WERI-Rb-1 (cell line): ENCODE measurements around the gene EYS.

ENCODE experiments used
- DNase-seq: peaks from one replicate; pipeline ENCODE4 v3.0.0-alpha.2; 2020
- H3K27ac ChIP-seq: fragments of 250-450 bp; sonication (Bioruptor Pico); 2 replicates; pipeline ENCODE4 v1.5.1; 2020; ENCODE audit warnings: mild to moderate bottlenecking, moderate library complexity
- H3K27me3 ChIP-seq: fragments of 250-450 bp; sonication (Bioruptor Pico); 2 replicates; pipeline ENCODE4 v1.5.1; 2021; ENCODE audit warnings: mild to moderate bottlenecking, low read depth, moderate library complexity; ENCODE audit not compliant: insufficient read depth, severe bottlenecking
- H3K36me3 ChIP-seq: fragments of 250-450 bp; sonication (Bioruptor Pico); 2 replicates; pipeline ENCODE4 v1.5.1; 2020; ENCODE audit warnings: mild to moderate bottlenecking, moderate library complexity
- H3K4me3 ChIP-seq: 2 replicates; pipeline ENCODE4 v1.5.1; 2011; ENCODE audit warnings: low read depth, mild to moderate bottlenecking, control low read depth, low read length
- H3K9me3 ChIP-seq: fragments of 250-450 bp; sonication (Bioruptor Pico); 2 replicates; pipeline ENCODE4 v1.5.1; 2021; ENCODE audit warnings: mild to moderate bottlenecking, moderate library complexity; ENCODE audit not compliant: severe bottlenecking
- CTCF ChIP-seq: IDR thresholded peaks from 2 replicates; pipeline ENCODE4 v1.5.1; 2011; ENCODE audit warnings: low read depth, mild to moderate bottlenecking, control low read depth, inconsistent platforms, low read length

Gene EYS

GRCh38 chr6:65692109-65692508, 14.9 kb downstream of the EYS start:
- no peak for DNase-seq
- H3K27ac ChIP-seq: no peak overlapping the region
- no peaks in the 10 kb centered on the region for H3K9me3 ChIP-seq
- H3K4me3 ChIP-seq: no peak overlapping the region
- H3K36me3 ChIP-seq: peaks cover under 1% of the 10 kb centered on the region
- no peak for TF ChIP-seq CTCF
- H3K27me3 ChIP-seq: no peaks in the 10 kb centered on the region

- peaks cover 5% of the 10 kb centered on the region; the same call in 1 of the 2 replicates for H3K36me3 ChIP-seq
- no peaks in the 10 kb centered on the region for H3K9me3 ChIP-seq
- no peak for TF ChIP-seq CTCF
- DNase-seq: no peak
- H3K4me3 ChIP-seq: no peak overlapping the region
- no peak overlapping the region for H3K27ac ChIP-seq
- no peaks in the 10 kb centered on the region for H3K27me3 ChIP-seq
Measured at GRCh38 chr6:65680232-65680631, 26.8 kb downstream of the EYS start.

- DNase-seq: no peak
- H3K36me3 ChIP-seq: no peaks in the 10 kb centered on the region
- H3K27ac ChIP-seq: no peak overlapping the region
- no peak overlapping the region for H3K4me3 ChIP-seq
- no peaks in the 10 kb centered on the region for H3K9me3 ChIP-seq
- no peaks in the 10 kb centered on the region for H3K27me3 ChIP-seq
- no peak for TF ChIP-seq CTCF
Measured at GRCh38 chr6:65671922-65672321, 35.1 kb downstream of the EYS start.

- H3K27me3 ChIP-seq: no peaks in the 10 kb centered on the region
- H3K4me3 ChIP-seq: no peak overlapping the region
- TF ChIP-seq CTCF: no peak
- no peak overlapping the region for H3K27ac ChIP-seq
- DNase-seq: no peak
- H3K36me3 ChIP-seq: no peaks in the 10 kb centered on the region; the same call in 1 of the 2 replicates
- no peaks in the 10 kb centered on the region for H3K9me3 ChIP-seq
Measured at GRCh38 chr6:65667916-65668656, 38.9 kb downstream of the EYS start.

GRCh38 chr6:65650086-65650485, 56.9 kb downstream of the EYS start:
- Histone ChIP-seq H3K27ac (no peak overlapping the region), H3K9me3 (peaks cover 4% of the 10 kb centered on the region), H3K36me3 (peaks cover 2% of the 10 kb centered on the region), H3K4me3 (no peak overlapping the region), H3K27me3 (no peaks in the 10 kb centered on the region)
- no peak for TF ChIP-seq CTCF
- no peak for DNase-seq

- no peak for DNase-seq
- TF ChIP-seq CTCF: no peak
- H3K36me3 ChIP-seq: peaks cover 2% of the 10 kb centered on the region
- H3K27ac ChIP-seq: no peak overlapping the region
- H3K9me3 ChIP-seq: peaks cover 4% of the 10 kb centered on the region
- H3K4me3 ChIP-seq: no peak overlapping the region
- H3K27me3 ChIP-seq: no peaks in the 10 kb centered on the region
Measured at GRCh38 chr6:65649392-65649791, 57.6 kb downstream of the EYS start.
